Adrenal gland (tissue), 12 donors: ENCODE results near the gene PPY. TPM values are rescaled to one million over a fixed set of nuclear protein-coding genes. Genes with fewer than 3 reads are reported as not detected.

Source experiments
- DNase-seq, 7 donors: peaks; one replicate each; pipeline ENCODE4 v3.0.0-alpha.2; 2019 to 2020
- H3K27ac ChIP-seq, 5 donors: fragments of 200-600 bp; sonication (generic) in 4 of 5; 1 replicate in 3 of 5; 2 replicates in 2 of 5; pipeline versions ENCODE4 v1.5.1 to v1.8.0; 2016 to 2020; ENCODE audit warnings: mild to moderate bottlenecking in 1 of 5
- H3K27me3 ChIP-seq: fragments of 200-600 bp; 2 replicates; pipeline ENCODE4 v1.8.0; 2021
- H3K36me3 ChIP-seq, 2 donors: fragments of 200-600 bp; replicated peaks in 1 of 2; 1 replicate in 1 of 2; 2 replicates in 1 of 2; pipeline versions ENCODE4 v1.5.1 to v1.8.0; 2018 to 2022
- H3K4me1 ChIP-seq, 2 donors: fragments of 200-600 bp; replicated peaks in 1 of 2; 1 replicate in 1 of 2; 2 replicates in 1 of 2; pipeline versions ENCODE4 v1.5.1 to v1.8.0; 2018 to 2021
- H3K4me3 ChIP-seq, 4 donors: fragments of 200-600 bp; sonication (generic) in 3 of 4; one replicate each; pipeline ENCODE4 v1.5.1; 2016 to 2018
- H3K9me3 ChIP-seq, 3 donors: fragments of 200-600 bp; sonication (generic) in 1 of 3; replicated peaks in 1 of 3; 1 replicate in 2 of 3; 2 replicates in 1 of 3; pipeline versions ENCODE4 v1.5.1 to v1.8.0; 2016 to 2021
- POLR2A ChIP-seq, 2 donors: fragments of 450-650 bp; IDR thresholded peaks; one replicate each; pipeline ENCODE4 v1.6.1; 2017; ENCODE audit warnings: antibody characterized with exemption in 2 of 2, mild to moderate bottlenecking in 2 of 2, moderate library complexity in 1 of 2
- WGBS, 4 donors: extraction: QIAGEN DNeasy Blood & Tissue Kit in 2 of 4; methylation state at CpG; one replicate each; pipeline versions ENCODE4 v1.1.5 to v1.1.7; 2013 to 2017; 5-methylcytosine and 5-hydroxymethylcytosine counted together
- intact Hi-C, 2 donors: fragments of 100-400 bp; cut with DNase I; formaldehyde crosslinking; loops; one replicate each; pipeline versions ENCODE4 v1.14.1 to v1.15.0; 2022 to 2023
- polyA plus RNA-seq, 3 donors: library from polyadenylated mRNA; stranded (reverse); fragments of 200-250 nt in 2 of 3; fragments of 350-450 nt in 1 of 3; fragmentation: Illumina TruSeq in 1 of 3; extraction: RNeasy Lipid Tissue Mini Kit (QIAGEN cat#74804) in 1 of 3; gene quantifications; one replicate each; pipeline ENCODE4 v1.2.3, GENCODE V29; 2013 to 2014
- total RNA-seq, 9 donors: library from RNA; depleted of rRNA in 4 of 9; stranded (reverse); fragments of >200 nt in 4 of 9; fragments of 120-200 nt in 1 of 9; fragmentation: NEBNext Ultra II Directional in 1 of 9; extraction: Animal tissue kit (Norgen Biotek cat#: 25700) in 1 of 9; gene quantifications; one replicate each; pipeline versions ENCODE4 v1.1.0 to v1.2.4, GENCODE V29; 2013 to 2023
- TF ChIP-seq, protein P1 (sequence below), 6 experiments: fragments of 450-650 bp in 4 of 6; fragments of 200-600 bp in 2 of 6; sonication (generic) in 1 of 6; IDR thresholded peaks; 1 replicate in 5 of 6; 2 replicates in 1 of 6; pipeline versions ENCODE4 v1.5.1 to v1.8.0; 2016 to 2021; ENCODE audit warnings: antibody characterized with exemption in 6 of 6, mild to moderate bottlenecking in 2 of 6, moderate library complexity in 1 of 6
- donor health status: healthy with polysubstance abuse.
- donor health status: Bipolar disorder and iron deficiency.
- donor health status: DM: yes; HTN: yes; CAD: no.
- donor health status: DM: no; HTN: no; CAD: no.
- donor health status: DM: no; HTN: no; CAD: no.
- donor health status: DM: yes; HTN: yes; CAD: no.

Gene PPY
- total and polyA plus RNA-seq, 12 donors, result not detected

DNA sequence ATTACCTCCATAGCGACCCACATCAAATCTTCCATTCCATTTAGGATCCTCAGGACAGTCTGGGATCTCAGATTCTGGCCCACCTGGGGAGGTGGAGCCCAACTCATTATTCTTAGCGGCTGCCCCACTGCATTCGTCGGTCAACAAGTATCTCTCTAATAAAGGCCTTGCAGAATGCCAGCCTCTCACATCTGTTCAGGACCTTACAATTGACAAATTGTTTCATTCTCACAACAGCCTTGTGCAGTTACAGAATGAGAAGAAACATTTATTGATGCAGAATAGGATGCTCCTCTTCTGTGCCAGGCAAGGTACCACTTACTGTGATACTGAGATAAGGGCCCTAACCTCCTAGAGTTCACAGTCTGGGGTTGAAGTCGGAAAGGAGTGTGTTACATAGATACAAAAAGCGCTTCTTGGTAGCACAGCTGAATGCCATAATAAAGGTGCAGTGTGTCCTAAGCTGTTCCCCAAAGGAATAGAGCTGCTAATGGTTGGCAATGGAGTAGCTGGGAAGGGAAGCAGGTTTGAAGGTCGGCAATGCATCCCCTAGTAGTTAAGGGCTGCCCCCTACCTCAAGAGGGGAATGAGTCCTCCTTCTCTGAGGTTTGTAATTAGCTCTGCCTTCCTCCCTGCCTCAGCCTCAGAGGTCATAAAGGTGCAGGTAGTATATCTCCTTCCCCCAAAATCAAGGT, 32.6 kb downstream of the PPY start:
- Histone ChIP-seq H3K27ac (no peak overlapping the region), H3K4me1 (peaks cover 8 to 16% of the 10 kb centered on the region in 2 donors), H3K9me3 (no peaks in the 10 kb centered on the region), H3K4me3 (no peak overlapping the region), H3K27me3 (peaks cover 22% of the 10 kb centered on the region), H3K36me3 (no peaks in the 10 kb centered on the region)
- intact Hi-C loops, result no loop called here
- TF ChIP-seq, protein P1, sequence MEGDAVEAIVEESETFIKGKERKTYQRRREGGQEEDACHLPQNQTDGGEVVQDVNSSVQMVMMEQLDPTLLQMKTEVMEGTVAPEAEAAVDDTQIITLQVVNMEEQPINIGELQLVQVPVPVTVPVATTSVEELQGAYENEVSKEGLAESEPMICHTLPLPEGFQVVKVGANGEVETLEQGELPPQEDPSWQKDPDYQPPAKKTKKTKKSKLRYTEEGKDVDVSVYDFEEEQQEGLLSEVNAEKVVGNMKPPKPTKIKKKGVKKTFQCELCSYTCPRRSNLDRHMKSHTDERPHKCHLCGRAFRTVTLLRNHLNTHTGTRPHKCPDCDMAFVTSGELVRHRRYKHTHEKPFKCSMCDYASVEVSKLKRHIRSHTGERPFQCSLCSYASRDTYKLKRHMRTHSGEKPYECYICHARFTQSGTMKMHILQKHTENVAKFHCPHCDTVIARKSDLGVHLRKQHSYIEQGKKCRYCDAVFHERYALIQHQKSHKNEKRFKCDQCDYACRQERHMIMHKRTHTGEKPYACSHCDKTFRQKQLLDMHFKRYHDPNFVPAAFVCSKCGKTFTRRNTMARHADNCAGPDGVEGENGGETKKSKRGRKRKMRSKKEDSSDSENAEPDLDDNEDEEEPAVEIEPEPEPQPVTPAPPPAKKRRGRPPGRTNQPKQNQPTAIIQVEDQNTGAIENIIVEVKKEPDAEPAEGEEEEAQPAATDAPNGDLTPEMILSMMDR (IDR thresholded peaks at IDR 0.05), result no peak
- TF ChIP-seq POLR2A (IDR thresholded peaks at IDR 0.05), result no peak
- WGBS, 4 donors, result 51 to 61% (median 56%) methylated on average over 7 of the region's 7 CpGs
- no peak for DNase-seq

DNA sequence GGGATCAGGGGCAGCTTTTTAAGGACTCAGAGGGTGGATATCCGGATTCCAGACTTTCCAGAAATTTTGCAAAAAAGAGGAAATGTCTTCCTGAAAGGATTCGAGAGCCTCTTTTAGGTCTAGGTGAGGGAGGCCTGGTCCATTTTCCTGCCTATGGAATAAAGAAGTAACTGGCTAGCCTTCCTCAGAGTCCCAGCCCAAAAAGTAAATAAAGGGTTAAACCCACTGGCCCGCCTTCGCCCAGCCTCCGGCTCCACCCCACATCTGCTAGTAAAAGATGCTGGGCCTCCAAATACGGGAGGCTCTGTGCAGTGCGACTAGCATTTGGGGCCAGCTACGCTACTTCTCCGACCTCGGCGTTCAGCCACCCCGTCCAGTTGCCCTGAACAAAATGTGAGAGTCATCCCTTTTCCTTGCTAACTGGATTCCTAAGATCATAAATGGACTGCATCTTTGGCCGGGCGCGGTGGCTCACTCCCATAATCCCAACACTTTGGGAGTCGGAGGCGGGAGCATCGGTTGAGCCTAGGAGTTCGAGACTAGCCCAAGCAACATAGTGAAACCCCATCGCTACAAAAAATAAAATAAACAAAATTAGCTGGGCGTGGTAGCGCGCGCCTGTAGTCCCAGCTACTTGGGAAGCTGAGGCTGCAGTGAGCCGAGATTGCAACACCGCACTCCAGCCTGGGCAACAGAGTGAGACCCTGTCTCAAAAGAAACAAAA, 34.1 kb downstream of the PPY start:
- intact Hi-C loops, result no loop called here
- H3K27ac ChIP-seq, result peak overlapping the region in 2 of 5 donors; percentile 55 to 83
- H3K9me3 ChIP-seq, result no peaks in the 10 kb centered on the region
- WGBS, 4 donors, result 40 to 48% (median 44%) methylated on average over 23 to 26 of the region's 26 CpGs
- peak overlapping the region in 1 of 4 donors; percentile 63 for H3K4me3 ChIP-seq
- DNase-seq, result peak in 6 of 7 donors; percentile 20 to 78 (median 30)
- no peaks in the 10 kb centered on the region for H3K36me3 ChIP-seq
- peaks cover 8 to 16% of the 10 kb centered on the region in 2 donors for H3K4me1 ChIP-seq
- peaks cover 30% of the 10 kb centered on the region for H3K27me3 ChIP-seq
- TF ChIP-seq, protein P1 (IDR thresholded peaks at IDR 0.05), result no peak

DNA sequence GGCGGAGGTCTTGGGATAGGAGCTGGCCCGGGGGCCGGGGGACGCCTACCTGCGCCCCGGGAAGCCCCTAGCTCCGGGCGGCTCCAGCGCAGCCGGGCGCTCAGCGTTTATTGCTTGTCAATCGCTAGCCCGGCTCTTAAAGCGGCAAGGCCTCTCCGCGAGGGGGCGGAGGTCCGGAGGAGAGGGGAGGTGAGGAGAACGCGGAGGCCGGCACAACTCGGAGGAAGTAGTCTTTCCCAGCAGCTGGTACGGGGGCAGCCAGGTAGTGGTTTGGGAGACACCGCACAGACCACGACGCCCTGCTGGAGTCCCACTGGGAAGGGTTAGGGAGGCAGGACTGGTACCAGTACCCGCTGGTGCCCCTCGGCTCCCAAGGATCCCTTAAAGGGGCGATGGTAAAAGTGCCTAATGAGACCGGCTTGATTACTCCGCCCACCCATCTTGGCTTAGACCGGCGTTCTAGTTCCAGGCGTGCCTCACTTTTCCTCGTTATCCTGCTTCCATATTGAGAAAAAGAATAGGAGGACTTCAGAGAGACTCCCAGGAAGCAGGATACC, 34.8 kb downstream of the PPY start, which contains the start of gene MPP2:
MPP2 (minus strand) TSS at position 112 of the 557 bp plus-strand sequence. CDS start 3,076 bp downstream, outside the sequence.
- no peaks in the 10 kb centered on the region for H3K9me3 ChIP-seq
- peaks cover 8 to 16% of the 10 kb centered on the region in 2 donors for H3K4me1 ChIP-seq
- H3K4me3 ChIP-seq, result peak within 1 kb of the TSS in 3 of 4 donors; percentile 13 to 63 (median 54)
- WGBS, 4 donors, result 6 to 8% (median 7%) methylated on average over 8 to 36 of the region's 36 CpGs
- no peaks in the 10 kb centered on the region for H3K36me3 ChIP-seq
- DNase-seq, result peak in 5 of 7 donors; percentile 18 to 76 (median 46)
- peak within 1 kb of the TSS in 3 of 5 donors; percentile 30 to 83 (median 55) for H3K27ac ChIP-seq
- intact Hi-C loops, result no loop called here
- peaks cover 30% of the 10 kb centered on the region for H3K27me3 ChIP-seq
- TF ChIP-seq POLR2A (IDR thresholded peaks at IDR 0.05), result no peak
- TF ChIP-seq, protein P1 (IDR thresholded peaks at IDR 0.05), result peak in 1 of 6 experiments; percentile 29

DNA sequence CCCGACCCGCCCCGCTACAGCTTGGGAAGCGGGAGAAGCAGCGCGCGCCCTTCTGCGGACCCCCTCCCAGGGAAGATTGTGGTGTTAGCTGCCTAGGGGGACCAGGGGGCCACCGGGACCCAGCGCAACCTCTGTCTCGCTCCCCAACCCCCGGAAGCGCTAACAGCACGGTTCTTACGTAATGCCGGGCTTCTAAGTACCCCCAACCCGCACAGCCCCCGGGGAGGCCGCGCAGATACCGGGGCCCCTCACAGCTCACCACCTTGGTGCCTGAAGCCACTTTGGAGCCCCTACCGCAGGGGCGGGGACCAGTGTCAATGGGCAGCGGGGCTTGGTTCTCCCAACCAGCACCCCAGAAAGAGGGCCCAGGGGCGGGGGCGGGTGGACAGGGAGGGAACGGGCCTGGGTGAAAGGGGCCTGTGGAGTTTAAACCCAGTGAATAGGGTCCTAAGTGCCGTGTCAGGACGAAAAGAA, 35.3 kb downstream of the PPY start:
- DNase-seq, result no peak
- H3K27me3 ChIP-seq, result peaks cover 30% of the 10 kb centered on the region
- no peaks in the 10 kb centered on the region for H3K9me3 ChIP-seq
- peaks cover 8 to 16% of the 10 kb centered on the region in 2 donors for H3K4me1 ChIP-seq
- no peaks in the 10 kb centered on the region for H3K36me3 ChIP-seq
- peak overlapping the region in 3 of 5 donors; percentile 30 to 83 (median 55) for H3K27ac ChIP-seq
- peak overlapping the region in 2 of 4 donors; percentile 13 to 63 for H3K4me3 ChIP-seq
- TF ChIP-seq POLR2A (IDR thresholded peaks at IDR 0.05), result no peak
- intact Hi-C loops, result no loop called here
- WGBS, 4 donors, result 2% methylated on average over 18 to 29 of the region's 29 CpGs; no CpG with 5 or more reads in 1 of the 4 donors
